Suppressor macrophage (primary cell): ENCODE results near the gene ZNG1C.
"Not testable (repeated sequence)": the region's sequence is repeated elsewhere in the genome, so short reads cannot be mapped to it uniquely, and the experiment has no call there.

Experiments
- DNase-seq, 4 experiments: peaks; one replicate each; pipeline ENCODE4 v3.0.0-alpha.2; 2020 to 2022
- total RNA-seq, 17 experiments: gene quantifications; one replicate each; lab custom pipeline; 2026; ENCODE audit warnings: mixed read lengths in 6 of 17, inconsistent platforms in 3 of 17; lab: John Stamatoyannopoulos, UW

Gene ZNG1C
- total RNA-seq = 0.42 to 3.9 (median 1.4) reads per million in 17 experiments

DNA sequence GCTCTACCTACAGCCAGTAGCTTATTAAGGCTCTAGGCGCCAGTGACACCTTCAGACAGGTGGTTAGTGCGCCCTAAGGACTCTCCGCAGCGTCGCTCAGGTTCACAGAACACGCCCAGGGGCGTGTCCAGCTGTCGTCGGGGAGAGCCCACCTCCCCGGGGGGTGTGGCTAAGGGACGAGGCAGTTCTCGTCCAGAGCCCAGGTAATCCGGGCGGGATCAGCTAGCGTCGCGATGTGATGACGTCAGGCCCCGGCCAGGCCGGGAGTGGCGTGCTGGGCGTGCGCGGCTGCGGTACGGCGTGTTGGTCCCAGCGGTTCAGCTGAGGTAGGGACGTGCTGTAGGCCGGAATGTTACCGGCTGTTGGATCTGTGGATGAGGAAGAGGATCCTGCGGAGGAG, at the start of gene ZNG1C:
ZNG1C (plus strand) TSS at position 301 of the 400 bp plus-strand sequence; CDS start at position 350, 49 bp downstream.
- not testable (repeated sequence) for DNase-seq

DNA sequence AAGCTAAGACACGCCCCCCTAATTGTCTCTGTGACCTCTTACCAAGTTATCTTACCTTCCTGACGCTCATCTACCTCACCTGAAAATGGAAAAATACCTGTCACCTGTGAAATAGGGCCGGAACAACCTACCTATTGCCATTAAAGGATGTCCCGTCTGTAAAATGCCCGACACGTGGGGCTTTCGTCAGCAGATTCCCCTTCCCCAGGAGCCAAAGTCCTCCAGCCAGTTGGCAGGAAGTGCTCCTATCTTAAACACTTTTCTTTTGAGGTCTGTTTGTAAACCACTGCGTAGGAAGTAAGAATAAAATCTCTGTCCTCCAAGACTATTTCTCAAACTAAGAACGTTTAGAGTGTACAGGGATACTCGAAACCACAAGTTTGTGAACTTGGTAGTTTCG, 654 bp downstream of the ZNG1C start:
- not testable (repeated sequence) for DNase-seq

DNA sequence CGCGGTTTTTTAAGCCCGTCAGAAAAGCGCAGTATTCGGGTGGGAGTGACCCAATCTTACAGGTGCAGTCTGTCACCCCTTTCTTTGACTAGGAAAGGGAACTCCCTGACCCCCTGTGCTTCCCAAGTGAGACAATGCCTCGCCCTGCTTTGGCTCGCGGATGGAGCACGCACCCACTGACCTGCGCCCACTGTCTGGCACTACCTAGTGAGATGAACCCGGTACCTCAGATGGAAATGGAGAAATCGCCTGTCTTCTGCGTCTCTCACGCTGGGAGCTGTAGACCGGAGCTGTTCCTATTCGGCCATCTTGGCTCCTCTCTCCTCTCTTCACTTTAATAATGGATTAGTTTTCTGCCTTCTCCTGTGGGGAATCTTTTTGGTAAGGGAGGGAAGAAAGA, 39.3 kb downstream of the ZNG1C start:
- not testable (repeated sequence) for DNase-seq

DNA sequence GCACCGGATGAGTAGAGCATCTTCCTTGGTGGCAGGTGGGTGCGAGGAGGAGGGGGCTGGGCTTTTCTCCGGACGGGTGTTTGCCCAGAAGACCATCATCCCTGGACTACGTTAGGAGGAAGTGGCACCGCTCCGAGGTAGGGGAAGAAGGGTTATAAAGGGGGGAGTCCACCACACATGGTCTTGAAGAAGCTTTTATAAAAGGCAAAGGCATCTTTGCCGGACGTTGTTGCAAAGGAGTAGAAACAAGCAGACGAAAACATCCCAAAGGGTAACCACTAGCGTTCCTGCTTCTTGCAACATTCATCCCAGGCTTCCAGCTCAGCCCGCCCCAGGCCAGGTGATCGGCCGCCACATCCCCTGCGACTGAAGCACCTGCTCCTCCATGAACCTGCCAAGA, 60.8 kb downstream of the ZNG1C start, which contains the start of gene FOXD4L3:
FOXD4L3 (plus strand) TSS at position 301 of the 400 bp plus-strand sequence; CDS start at position 386, 85 bp downstream.
- not testable (repeated sequence) for DNase-seq

DNA sequence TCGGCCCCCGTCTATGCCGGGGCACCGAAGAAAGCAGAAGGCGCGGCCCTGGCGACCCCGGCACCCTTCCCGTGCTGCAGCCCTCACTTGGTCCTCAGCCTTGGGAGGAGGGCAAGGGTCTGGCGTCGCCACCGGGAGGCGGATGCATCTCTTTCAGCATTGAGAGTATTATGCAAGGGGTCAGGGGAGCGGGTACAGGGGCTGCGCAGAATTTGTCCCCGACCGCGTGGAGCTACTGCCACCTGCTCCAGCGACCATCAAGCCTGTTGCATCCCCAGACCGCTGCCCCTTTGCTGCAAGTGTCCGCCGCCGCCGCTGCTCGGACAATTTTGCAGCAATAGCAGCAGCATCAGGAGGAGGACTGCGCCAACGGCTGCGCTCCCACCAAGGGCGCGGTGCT, 62.0 kb downstream of the ZNG1C start:
- DNase-seq = not testable (repeated sequence)

DNA sequence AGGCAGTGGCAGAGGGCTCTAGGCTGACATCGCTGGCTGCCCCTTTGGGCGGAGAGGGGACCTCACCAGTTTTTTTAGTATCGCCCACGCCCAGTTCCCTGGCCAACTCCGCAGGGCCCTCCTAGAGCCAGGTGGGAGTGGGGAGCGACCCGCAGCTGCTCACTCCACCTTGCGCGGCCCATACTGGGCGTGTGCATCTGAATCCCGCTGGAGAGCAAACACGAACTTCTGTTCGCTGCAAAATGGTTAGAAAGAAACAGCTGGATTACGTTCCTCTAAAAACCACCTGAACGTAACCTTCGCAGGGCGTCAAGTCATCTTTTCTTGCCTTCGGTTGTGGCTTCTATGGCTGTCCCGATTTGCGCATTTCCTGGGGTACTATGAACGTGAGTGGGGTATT, 62.4 kb downstream of the ZNG1C start:
- not testable (repeated sequence) for DNase-seq

DNA sequence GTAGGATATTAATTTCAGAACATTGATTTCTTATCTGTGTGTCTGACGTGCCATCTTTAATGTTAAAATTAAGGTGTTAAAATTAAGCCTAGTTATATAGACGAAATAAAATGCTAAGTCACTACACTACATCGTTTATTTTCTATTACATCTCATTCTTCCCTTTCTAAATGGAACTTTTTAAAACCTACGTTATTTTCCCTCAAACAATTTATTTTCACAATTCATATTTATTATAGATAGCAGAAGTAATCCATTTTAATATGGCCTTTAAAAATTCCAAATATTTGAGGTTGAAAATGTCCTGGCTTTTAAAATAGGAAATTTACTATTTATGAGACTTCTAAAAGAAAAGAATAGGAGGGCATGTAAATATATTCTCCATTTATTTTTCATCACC, 63.0 kb downstream of the ZNG1C start:
- not testable (repeated sequence) for DNase-seq

DNA sequence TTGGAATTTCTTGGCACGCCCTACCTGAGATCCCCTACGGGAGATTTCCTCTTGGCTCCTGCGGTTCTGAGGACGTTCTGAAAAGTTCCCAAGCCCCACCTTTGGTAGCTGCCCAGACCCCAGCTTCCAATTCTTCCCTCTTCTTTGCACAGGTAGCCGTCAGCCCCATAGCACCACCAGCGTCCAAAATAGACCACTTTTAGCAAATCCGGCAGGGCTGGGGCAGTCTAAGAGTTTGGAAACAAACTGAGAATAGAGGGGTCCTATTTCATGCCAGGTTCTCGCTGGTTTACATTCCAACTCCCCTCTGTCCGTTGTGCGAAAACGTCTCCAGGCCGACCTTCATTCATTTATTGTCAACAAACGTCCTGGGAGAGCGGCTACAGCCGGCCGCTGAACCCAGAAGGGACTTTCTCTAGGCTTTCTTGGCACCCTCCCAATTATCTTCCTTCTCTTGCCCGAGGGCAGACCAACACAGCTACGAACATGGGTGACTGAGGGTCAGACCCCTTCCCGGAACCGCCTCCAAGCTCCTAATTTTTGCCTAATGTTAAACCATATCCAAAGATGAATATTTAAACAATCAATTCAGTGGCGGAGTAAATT, 64.0 kb downstream of the ZNG1C start:
- not testable (repeated sequence) for DNase-seq

DNA sequence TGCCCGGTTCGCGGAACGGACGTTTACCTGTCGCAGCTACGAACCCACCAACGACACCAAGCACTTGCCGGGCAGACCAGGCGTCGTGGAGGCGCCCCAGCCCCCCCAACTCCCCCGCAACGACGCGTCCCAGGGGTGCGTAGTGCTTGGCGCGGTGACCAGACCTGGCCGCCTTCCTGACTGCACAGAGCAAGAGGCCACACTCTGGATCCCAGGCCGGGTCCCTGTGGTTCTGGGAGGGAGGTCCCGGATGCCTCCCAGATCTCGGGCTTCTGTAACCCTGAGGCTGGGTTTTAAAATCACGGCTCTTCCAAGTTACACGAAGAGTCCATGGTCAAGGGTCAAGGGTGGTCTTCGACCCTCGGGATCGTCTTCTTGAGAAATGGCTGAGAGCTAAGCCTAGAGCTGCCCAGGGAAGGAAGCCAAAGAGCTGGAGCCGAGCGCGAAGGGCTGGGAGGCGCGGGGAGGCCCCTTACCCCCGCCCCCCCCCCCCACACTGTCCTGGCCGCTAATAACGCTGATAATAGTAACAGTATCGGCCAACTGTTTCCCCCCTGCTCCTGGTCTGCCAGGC, 64.7 kb downstream of the ZNG1C start:
- not testable (repeated sequence) for DNase-seq

DNA sequence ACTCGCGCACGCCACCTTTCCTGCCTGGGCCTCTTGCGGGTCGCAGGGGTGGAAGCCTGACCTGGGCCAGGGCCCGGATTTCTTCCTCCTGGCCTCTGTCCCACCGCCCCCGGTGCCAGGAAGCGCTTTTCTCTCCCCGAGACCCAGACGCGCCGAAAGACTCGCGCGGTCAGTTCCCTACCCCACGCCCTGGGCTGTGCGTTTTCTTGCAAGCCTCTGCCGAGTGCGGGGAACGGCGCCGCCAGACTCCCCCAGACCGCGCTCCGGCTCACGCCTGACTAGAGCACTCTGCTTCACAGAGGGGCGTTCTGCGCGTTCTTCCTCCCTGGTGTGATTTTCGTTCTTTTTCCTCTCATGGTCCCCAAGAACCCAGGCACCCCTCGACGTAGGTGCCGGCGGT, 65.3 kb downstream of the ZNG1C start:
- not testable (repeated sequence) for DNase-seq

DNA sequence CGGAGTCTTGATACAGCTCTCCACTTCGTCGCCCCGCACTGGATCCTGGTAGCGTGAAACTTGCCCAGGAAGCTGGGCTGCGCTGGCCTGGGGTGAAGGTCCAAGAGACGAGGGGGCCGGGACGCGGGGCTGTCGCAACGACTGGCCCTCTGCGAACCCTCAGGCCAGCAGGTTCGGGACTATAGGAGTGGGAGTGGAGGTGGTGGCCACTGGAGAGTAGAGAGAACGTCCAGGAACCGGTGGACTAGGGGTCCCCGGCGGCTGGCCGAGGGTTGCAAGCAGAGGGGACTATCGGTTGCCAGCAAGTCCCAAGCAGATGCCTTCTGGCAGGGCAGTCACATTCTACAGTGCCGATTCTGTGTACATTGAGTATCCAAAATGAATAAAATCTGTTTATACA, 65.9 kb downstream of the ZNG1C start:
- DNase-seq = not testable (repeated sequence)

DNA sequence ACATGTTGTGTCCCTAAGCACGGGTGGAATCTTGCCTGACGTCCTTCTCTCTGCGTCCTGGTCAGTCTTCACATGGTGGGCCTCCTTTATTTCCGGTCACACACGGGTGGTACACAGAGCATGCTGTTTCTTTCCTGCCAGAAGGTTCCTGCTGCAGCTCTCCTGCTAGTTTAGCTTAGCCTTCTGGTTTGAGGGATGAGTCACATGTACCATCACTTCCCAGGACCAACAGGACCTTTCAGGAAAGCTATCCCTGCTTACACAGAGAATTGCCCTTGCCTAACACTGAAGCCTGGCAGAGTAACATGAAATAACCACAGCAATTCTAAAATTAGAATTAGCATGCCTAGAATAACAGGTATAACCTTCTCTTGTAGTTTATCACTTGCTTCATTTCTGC, 69.4 kb downstream of the ZNG1C start:
- DNase-seq = not testable (repeated sequence)

DNA sequence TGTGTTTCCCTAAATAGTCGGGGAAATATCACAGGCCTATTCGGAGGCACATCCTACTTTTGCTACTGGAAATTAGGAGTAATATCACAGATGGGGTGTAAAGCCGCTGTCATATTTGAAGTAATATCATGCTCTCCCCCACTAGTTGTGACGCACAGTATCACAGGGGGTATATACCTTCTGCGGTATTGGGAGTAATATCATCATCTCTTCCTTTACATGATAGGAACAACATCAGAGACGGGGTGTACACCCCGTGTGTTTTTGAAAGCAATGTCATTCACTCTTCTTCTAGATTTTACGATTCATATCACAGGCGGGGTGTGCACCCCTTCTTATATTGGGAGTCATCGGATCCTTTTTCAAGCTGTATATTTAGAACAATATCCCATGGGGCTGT, 76.4 kb downstream of the ZNG1C start:
- DNase-seq = not testable (repeated sequence)

DNA sequence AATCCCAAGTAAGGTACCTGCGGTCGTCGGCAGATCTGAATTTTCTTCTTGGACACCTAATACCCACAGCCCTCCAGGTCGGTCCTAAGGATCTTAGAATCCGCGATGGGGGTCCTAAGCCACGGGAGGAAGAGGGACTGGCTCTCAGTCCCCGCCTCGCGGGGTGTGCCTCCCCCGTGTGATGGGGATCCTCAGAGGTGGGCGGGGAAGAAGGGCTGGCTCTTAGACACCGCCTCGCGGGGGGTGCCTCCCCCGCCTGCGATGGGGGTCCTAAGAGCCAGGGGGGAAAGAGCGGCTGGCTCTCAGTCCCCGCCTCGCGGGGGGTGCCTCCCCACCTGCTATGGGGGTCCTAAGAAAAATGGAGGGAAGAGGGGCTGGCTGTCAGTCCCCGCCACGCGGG, 82.0 kb downstream of the ZNG1C start:
- not testable (repeated sequence) for DNase-seq

DNA sequence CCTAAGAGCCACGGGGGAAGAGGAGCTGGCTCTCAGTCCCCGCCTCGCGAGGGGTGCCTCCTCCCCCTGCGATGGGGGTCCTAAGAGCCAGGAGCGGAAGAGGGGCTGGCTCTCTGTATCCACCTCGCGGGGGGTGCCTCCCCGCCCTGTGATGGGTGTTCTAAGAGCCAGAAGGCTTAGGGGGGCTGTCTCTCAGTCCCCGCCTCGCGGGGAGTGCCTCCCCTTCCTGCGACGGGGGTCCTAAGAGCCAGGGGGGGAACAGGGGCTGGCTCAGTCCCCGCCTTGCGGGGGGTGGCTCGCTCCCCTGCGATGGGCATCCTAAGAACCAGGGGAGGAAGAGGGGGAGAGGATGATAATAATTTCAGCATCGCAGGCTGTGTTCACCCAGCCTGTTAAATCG, 82.7 kb downstream of the ZNG1C start:
- not testable (repeated sequence) for DNase-seq

DNA sequence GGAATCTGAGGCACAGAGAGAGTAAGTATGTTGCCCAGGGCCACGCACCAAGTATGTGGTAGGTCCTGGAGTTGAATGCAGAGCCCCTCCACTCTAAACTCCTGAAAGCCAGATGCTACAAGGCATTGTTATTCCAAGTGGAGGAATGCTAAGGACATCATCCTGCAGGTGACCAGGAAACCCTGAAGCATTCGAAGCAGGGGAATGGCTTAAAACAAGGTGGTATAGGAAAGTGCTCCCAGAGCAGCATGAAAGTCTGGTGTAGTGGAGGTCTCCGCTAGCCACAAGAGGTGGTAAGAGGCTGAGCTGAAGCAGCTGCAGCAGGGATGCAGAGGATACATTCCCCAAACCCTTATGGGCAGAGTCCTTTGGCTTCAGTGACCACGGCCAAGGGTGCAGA, 87.3 kb downstream of the ZNG1C start:
- not testable (repeated sequence) for DNase-seq

DNA sequence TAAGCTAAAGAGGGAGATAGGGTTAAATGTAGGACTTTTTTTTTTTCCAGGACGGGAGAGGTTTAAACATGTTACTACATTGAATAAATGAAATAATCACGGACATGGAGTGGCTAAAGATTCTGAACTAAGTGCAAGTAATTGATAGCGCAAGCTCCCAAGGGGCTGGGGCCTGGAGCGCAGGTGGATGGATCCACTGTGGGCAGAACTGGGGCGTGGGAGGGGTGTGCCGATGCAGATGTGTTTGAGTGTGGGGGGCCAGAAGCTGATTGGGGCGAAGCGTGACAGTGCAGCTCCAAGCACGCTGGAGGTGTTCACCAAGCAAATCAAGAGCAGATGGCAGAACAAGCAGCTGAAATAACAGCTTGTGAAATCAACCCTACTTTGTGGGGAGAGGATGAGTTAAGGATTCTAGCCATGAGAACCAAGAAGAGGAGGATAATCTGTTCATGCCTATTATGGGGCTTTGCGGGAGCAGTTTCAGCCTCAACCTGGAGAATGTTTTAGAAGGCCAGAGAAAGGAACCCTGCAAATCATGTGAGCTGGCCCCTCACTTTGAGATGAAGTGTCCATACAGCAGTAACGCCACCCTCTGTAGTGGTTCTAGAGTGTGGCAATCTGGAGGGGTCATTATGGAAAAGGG, 88.9 kb downstream of the ZNG1C start:
- not testable (repeated sequence) for DNase-seq

DNA sequence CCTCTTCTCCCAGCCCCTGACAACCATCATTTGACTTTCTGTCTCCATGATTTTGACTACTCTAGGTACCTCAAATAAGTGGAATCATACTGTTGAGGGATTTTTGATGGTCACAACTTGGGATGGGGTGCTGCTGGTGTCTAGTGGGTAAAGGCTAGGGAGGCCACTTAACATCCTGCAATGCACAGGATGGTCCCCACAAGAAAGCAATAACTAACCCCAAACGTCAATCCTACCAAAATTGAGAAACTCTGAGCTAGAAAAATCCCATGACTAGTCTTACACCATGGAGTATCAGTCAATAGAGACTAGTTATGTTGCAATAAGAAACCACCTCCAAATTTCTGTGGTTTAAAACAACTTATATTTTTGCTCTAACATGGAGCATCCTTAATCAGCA, 90.3 kb downstream of the ZNG1C start:
- not testable (repeated sequence) for DNase-seq

DNA sequence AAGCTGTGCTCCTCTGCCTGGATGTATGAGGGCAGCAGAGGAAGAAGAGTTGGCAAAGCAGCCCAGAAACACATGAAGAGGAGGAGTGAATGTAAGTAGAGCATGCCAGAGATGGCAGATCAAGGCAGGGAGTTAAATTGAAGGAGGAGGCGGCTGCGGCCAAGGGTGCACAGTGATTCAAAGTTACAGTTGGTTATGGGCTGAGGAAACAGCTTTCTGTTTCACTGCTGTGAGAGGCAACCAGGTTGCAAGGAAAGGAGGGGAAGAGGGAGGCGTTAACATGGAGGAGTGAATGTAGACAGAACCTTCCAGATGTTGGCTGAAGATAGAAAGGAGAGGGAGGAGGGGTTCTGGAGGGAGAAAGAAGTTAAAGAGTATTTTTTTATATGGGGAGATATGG, 94.2 kb downstream of the ZNG1C start:
- not testable (repeated sequence) for DNase-seq

DNA sequence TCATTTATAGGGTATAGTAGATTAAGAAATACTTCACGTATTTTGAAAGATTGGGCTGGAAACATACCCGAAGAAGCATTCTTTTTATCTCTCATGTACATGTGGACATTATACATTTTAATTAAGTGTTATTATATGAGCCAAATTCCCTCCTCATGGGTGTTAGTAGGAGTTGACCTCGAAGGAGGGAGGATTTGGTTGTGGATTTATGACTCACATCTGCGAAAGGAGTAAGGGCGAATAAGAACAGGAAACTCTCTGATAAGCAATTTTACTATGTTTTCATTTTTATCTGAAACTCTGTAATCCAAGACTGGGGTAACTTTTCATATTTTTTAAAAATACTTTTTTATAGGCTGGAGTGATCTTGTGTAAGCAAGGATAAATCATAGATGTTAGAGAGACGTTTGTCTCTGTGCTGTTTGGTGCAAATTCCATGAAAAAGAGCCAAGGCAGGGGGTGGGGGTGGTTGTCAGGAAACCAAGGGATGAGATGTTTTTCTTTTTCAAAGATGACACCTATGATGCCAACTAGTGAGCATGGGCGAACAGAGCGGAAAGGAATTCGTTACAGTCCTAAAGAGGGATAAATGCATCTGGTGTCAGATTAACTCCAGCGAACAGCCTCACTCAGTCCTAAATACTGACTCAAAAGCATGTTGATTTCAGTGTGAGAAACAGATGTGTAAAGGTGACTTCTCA, 95.0 kb downstream of the ZNG1C start:
- DNase-seq = not testable (repeated sequence)

DNA sequence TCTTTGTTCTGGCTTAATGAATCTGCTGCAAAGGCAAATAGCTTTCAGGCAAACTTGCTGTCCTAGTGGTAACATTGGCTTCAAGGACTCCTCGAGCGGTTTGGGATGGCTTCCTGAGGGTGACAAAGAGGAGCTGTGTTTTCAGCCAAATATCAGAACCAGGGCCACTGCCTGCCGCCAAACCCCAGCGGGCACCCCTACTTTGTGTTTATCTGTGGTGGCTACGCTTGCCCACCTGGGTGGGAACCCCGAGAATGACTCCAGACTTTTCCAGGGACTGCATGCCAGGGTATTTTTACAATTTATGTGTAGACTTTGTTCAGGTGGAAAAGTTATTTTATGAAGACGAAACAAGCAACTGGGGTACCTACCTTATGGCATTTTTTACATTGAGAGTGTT, 96.2 kb downstream of the ZNG1C start:
- not testable (repeated sequence) for DNase-seq

DNA sequence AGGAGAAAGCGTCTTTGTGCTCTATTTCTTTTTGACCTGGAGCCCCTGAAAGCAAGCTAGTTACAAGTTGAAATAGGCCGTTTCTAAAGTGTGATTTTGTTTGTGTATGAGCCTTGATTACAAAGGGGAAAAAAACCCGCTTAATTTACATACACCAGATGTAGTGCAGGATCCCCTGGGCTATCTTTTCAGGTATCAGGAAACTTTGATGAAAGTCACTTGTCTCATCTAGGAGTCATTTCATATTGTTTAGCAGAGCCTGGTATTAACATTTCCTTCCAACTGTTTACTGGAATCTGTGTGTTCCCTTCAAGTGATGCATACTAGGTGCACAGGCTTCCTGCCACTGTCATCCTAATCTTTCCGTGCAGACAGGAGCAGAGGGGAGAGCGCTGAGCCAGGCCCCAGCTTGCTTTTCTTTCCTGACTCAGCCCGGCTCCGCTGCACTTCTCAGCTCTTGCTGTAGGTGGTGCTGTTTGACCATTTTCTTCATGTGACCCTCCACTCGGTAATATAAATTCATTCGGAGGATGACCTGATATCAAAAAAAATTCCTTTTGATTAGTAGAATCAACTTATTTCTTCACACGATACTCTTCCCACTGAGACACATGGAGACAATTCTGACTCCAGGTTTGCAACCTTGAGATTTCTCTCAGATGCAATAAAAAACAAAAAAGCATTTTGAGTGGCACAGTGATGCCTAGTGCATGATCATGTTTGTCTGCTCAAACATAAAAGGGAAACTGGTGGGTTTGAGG, 100.7 kb downstream of the ZNG1C start:
- not testable (repeated sequence) for DNase-seq
